AML-193 (cell line): ENCODE results near the gene ABCF2.

Source experiments
- DNase-seq, 2 experiments: peaks; one replicate each; lab custom pipeline; 2025; lab: John Stamatoyannopoulos, UW

ABCF2 gene

DNA sequence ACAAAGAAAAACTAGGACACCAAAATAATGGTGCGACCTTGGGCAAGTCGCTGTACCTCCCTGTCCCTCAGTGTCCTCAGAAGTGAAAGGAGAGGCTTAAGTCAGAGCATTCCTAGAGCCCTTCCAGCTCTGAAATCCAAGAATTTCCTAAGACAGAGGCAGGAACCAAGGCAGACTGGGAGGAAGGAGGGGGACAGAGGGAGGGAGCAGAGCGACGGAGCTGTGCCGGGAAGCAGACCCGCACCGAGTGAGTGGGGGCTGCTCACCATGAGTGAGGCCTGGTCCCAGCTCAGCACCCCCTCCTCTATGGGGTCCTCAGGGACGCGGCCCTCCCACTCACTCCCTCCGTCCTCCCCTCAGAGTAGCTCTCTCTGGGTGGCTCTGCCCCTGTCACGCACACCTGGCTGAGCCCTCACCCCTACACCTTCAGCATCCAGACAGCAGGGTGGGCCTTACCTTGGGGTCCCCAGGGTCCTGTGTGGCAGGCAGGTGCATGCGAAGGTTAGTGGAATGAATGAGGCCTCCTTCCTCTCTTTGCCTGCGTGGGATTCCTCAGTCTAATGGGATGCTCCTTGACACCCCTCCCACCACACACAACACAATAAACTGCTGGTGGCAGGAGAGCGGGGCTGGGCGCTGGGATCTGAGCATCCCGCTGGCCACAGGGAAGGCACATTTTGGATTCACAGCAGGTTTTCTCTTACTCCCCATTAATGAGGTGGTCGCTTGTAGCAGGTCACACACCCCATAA, 26.1 kb upstream of the ABCF2 start:
- no peak for DNase-seq

DNA sequence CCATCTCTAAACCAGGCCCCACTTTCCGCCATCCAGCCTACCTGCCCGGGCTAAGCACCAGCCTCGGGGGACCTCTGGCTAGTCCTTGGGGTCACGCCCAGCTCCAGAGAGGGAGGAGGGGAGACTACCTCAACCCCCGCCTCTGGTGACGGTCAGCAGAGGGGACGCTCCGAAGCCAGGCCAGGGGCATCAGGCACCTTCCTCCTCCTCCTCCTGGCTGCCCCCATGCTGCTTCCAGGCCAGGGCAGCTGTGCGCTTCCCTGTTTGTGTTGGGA, 25.5 kb upstream of the ABCF2 start:
- DNase-seq = no peak

DNA sequence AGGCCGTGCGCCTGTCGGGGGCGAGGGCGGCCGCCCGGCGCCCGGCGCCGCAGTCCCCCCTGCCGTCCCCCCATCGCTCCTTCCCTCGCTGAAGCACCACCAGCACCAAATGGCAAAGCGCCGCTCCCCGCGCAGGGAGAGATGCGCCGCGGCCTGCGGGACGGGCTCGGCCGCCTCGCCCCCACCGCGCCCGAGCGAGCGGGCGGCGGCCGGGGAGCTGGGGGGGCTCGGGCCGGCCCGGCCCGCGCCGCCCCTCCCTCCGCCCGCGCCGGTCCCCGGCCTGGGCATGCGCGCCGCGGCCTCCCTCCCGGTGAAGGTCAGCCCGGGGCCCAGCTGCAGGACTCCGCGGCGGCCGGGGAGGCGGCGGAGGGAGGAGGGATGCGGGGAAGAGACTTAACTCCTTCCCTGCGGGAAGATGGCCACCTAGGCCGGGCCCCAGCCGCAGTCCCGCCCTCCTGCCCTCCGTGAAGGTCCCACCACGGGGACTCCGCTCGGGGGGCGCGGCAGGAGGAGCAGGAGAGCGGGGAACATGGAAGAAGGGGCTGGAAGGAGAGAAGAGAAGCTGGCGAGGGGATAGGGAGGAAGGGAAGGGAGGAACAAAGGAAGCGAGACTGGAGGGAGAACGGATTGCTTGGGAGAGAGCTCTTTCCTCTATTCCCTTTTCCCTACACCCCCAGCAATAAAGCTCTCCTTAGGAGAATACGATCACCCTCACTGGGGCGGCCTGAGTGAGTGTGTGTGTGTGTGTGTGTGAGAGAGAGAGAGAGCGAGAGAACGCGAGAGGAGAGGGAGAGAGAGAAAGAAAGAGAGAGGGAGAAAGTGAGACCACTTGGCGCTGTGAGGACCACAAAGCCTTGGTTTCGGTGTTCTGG, 24.9 kb upstream of the ABCF2 start:
- DNase-seq = no peak

DNA sequence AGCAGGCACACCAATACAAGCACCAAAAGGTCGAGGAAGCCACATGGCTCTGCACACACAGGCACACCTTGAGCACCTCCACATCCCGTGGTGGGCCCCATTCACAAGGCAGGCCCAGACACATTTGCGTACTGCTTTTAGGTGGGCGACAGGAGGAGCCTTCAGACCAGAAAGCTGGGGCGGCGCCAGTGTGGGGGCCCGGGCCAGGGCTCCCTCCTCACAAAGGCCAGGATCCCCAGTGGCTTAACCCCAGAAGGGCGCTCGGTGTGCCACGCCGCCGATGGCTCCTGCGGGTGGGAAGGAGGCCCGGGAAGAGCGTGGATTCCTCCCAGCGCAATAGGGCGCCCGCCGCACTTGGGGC, 24.3 kb upstream of the ABCF2 start:
- DNase-seq = no peak

DNA sequence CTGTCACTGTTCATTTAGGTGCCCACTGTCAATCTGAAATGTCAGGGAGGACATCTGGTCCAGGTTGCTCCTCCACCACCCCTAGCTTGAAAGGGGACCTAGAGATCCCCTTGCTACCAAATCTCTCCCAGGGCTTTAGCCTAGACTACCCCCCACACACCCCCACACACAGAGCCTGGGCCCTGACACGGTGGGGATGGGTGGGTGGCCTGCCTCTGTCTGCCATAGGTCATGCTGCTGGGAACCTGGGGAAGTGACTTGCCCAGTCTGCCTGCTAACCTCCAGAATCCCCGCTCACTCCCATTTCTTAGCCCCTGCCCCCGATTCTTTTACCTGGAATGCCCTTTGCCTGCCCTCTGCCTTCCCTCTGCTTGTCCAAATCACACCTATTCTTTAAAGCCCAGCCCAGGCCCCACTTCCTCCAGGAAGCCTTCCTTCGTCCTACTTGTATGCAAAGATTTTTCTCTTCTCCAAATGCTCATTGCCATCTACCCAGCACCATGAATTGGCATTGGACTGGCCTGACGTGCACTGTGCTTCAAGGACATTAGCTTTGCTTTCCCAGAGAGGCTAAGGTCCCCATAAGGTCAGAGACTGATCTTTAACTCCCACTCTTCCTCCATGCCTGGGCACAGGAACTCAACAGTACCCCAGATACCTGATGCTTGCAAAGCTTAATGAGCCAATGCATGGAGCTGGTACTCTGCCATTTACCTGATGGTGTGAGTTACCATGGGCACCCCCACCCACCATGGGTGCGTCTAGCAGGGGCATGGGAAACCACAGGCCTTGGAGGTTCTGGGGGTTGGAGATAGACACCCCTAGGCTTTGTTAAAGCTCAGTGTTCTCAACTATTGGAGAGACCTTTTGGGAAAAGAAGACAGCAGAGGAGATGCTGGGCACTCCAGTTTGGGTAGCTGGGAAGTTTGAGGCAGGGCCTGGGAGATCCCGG, 23.5 kb upstream of the ABCF2 start:
- DNase-seq = no peak

DNA sequence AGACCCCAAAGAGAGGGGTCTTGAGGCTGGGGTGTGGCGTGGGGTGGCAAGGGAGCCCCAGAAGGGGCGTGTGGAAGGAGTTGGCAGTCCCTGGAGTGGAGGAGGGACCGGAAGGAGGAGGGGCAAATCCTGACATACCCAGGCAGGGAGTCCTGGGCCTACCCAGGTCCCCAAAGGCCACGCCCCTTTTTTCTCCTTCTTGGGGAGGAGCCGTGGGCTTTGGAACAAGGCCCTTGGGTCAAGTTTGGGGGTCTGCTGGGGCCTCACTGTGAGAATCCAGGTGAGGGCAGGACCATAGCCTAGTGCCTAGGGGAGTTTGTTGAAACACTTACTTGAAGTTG, 22.7 kb upstream of the ABCF2 start:
- DNase-seq = no peak

DNA sequence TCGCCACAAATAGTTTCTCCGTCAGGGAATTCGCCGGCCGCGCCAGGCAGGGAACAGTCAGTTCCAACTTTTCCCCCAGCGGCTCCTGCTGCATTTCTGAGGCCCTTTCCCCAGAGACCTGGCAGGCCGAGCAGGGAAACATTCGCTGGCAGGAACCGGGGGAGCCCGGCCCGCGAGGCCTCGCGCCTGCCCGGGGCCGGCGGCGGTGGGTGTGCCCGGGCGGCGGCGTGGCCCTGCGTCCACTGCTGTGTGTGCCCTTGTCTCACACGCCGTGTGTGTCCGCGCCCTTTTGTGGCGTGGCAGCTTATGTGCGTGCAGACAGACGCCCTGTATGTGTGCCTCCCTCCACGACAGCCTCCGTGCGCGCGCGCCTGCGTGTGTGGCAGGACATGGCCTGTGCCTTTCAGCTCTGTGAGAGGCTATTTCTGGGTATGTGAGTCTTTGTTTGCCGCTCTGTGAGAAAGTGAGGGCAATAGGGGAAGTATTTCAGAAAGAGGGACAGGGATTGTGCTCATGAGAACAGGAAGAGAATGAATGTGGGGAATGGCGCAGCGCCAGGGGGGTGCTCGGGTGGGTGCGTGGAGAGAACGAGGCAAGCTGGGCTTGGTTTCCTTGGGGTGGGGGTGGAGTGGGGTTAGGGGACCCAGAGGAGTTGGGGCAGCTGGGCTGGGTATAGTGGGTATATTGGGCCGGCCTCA, 22.2 kb upstream of the ABCF2 start:
- no peak for DNase-seq

DNA sequence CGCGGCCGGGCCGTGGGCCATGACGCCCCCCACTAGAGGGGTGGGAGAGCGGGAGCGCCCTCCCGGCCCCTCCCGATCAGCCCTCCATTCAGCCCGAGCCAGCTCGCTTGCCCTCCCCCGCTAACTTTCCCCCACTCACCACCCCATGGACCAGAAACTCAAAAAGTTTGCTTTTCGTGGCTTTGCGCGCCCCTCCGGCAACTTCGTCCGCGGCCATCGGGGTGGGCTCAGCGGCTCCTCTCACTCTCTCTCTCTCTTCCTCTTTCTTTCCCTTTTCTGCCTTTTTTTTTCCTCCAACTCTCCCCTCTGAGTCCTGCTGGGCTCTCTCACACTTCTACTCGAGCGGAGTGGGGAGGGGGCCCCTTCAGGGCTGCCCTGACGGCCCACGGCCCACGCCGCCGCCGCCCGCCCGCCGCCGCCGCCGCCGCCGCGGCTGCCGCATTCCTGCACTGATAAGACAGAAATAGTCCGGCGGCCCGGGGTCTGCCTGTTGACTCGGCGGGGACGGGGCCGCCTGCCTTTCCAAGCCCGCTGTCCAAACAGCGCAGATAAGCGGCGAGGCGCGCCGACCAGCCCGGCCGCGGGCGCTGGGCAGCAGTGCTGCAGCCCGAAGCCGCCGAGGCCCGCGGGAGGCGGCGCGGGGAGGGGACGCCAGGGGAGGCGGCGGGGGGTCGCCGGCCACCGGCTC, 21.5 kb upstream of the ABCF2 start, which contains the start of gene SMARCD3:
TSS of gene SMARCD3 (minus strand) at position 349 of the 688 bp plus-strand sequence. CDS start at position 217, 132 bp downstream.
- DNase-seq = no peak

DNA sequence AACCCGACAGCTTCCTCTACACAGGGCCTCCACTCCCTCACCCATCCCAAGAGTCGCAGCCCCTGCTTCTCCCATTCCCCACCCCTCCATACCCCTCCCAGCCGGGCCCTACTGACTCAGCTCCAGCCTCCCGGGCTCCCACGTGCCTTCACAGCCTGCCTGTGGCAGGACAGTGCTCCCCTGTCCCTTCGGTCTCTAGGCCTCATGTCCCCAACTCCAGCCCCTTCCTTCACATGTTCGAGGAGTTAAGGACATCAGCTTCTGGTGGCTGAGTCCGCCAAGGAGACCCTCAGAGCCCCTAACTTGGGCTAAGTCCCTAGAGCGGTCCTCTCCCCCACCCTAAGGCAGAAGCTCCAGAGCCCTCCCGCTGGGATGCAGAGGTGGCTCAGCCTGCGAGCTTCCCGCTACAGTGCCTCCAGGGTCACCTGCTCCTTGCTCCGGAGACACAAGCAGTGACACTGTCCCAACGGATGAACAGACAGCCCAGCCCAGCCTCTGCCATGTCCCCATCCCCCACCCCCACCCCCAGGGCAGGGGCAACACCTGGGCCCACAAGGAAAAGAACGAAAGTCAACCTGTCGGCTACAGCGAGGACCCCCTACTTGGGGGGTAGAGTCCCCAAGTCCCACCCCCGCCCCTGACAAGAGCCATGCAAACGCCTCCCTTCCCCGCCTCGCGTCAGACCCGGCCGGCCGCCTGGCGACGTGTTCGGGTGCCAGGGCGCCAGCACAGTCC, 20.8 kb upstream of the ABCF2 start:
- no peak for DNase-seq

DNA sequence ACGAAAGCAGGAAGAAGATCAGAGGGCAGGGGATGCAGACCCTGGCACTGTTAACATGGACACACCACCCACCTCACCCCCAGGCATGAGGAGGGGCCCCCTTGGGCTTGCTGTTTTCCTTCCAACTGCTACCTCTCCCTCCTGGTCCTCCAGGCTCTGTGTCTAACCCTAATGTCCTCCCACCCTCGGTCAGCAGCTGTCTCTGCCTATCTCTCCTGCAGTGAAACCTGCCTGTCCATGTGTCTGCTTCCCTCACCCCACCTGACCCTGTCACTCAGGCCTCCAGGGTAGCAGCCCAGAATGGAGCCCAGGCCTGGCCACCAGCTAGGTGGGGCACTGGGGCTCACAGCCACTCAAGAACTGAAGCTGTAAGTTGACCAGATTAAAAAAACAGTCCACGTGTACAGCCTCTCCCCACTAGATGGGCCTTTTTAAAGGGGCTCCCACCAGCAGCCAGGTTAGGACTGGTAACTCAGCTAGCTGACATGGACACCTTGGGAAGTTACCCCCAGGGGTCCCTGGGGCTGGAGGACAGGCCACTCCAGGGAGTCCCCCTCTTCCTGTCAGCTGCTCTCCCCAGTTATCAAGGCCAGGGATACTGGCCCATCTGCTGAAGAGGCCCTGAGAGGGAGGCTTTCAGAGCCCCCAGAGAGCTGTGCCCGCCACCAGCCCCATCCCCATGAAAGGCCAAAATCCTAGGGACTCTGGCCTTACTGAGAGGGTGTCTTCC, 20.0 kb upstream of the ABCF2 start:
- no peak for DNase-seq

DNA sequence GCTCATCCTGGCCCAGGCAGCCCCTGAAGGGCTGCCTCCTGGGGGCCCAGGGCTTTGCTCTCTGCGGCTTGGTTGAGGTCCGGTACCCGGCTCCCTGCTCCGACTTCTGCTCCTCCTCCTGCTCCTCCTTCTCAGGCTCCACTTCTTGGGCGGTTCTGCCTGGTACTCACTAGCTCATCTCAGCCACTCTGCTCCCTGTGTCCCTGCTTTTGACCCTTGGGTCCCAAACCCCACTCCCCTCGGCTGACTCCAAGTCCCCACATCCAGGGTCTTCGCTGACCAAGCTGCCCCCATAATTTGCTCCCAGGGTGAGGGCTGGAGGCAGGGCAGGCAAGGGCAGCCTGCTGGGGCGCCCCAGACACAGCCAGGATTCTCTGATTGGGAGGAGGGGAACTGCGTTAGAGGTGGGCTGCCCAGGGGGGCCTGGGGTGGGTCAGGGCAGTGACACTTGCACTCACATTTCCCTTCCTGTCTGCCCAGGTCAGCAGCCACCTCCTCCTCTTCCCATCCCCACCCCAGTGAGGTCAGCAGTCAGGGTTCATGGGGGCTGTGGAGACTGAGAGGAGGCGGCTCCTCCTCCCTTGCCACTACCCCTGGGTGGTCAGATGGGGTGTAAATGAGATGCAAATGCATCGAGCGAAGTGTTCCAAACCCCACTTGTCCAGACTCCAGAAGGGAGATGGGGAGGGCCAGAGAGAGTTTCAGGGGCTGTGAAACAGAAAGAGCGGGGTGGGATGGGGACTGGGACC, 19.3 kb upstream of the ABCF2 start:
- no peak for DNase-seq

DNA sequence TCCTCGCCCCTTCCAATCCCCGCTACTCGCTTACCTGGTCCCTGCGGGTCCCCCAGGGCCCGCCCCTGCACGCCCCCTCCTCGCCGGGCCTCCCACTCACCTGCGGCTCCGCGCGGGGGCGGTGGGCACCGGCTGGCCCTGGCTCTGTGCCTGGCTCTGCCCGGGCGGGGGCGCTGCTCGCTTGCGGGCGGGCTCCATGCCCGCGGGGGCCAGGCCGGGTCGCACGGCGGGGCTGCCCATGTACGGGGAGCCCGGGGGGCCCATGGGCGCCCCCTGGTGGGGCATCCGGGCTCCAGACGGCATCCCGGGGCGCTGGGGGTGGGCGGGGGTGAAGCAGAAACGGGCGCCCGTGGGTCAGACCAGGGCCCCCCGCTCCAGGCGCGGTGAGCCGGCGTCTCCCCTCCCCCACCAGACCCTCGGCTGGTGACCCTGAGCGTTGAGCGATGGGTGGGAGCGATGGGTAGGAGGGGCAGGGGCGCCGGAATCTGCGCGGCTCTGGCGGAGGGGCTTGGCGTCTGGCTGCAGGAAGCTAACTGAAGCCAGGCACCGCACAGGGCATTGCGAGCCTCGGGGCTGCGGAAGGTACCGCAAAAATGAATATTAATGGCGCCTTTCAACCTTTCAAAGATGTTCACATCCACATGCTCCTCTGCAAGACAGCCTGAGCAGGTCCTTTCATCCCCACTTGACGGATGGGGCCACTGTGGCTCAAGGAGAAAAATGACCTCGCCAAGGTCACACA, 18.5 kb upstream of the ABCF2 start:
- peak in 1 of 2 experiments; percentile 20 for DNase-seq

DNA sequence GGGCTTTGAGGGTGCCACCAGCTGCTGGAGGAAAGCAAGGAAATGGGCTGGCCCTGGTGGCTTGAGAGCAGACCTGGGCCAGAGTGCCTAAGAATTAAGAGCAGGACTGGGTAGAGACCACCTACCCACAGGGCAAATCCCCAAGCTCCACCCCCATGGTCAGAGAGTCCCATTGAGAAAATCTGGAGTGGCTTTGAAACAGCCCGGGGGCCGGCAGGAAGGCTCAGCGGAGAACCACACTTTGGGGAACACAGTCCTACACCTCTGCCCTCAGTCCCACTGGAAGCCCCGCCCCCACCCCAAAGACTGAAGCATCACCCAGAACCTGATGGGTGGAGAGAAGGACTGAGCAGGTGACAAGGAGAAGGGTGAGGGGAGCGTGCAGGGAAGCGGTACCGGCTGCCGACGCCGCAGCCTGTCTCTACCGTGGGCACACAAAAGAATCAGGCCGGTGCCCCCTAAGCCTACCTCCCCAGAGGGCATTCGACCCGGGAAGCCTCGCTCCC, 17.9 kb upstream of the ABCF2 start:
- DNase-seq = no peak

DNA sequence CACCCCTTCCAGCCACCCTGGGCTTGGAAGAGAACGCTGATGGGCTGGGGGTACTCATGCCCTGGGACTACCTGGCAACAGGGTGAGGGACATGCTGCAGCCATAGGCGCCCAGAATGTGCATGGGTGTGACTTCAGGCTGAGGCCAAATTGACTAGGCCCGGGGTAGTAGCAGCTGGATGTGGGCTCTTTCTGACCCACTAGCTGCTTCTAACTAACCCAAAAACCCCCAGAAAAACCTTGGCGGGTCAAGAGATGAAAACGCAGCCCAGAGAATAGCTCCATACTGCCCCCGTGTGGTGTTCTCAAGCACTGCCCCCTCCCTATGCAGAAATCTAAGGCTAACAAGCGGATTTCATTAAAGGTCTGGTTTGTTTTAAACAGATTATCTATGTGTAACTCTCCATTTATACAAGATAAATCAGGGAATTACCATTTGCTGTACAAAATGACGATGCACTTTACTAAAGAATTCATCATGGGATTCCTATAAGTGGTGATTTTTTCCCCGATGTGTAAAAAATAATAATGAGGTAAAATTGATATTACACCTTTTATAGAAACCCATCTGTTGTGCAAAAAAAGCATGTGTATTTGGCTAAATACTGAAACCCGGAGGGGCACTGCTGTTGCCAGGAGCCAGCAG, 17.3 kb upstream of the ABCF2 start:
- peak; percentile 46 to 52 for DNase-seq

DNA sequence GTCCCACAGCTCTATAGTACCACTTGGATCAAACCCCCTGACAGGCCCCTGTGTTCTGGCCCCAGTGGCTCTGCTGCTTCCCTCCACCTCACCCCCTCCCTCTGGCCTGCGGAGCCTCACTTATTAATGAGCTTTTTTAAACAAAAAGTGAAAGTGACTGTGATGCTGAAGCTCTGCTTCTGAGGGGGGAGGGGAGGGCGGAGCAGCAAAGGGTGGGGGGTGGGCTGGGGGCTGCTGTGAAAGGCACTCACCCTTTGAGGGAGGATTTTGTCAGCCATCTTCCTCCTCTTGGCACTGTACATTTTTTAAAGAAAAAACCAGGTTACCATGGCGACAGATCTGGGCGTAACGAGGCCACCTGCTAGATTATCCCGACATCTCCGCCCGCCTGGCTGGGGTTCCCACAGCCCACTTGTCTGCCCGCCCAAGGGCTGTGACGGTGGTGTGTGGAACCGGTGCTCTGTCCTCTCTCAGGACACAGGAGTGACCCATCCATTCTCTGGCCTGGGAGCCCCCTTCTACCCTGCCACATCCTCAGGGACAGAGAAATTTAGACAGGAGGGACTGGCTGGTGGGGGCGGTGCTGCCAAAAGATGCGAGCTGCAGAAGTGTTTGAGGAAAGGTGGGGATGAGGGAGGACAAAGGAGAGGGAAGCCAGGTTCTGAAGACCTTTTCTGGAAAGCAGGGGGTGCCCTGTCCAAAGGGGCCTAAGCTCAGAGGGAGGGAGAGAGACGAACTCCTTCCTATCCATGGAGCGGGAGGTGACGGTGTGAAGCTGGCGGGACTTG, 16.6 kb upstream of the ABCF2 start:
- DNase-seq = no peak

DNA sequence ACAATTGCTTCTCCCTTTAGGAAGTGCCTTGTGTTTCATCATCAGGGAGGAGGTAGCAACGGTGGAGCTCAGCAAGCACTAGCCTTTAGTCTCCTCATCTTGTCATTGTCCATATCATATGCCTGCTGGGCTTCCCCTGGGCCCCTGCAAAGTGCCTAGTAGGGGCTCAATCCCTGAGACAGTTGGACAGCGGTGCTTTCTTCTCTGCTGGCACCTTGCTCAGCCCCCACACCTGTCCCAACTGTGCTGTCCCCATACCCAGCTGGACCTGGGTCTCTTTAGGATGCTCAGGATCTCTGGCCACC, 16.0 kb upstream of the ABCF2 start:
- DNase-seq = no peak
